Trophoblast cell (in vitro differentiated cells and primary cell): ENCODE data around the gene SERPINA10.

ENCODE experiments used
- DNase-seq, 2 donors: peaks; one replicate each; pipeline ENCODE4 v3.0.0-alpha.2; 2016
- H2AFZ ChIP-seq: 2 replicates; pipeline ENCODE4 v1.6.1; 2013; ENCODE audit warnings: low read length, moderate library complexity, mild to moderate bottlenecking; ENCODE audit not compliant: insufficient read depth, poor library complexity
- H2AK5ac ChIP-seq: 2 replicates; pipeline ENCODE4 v1.6.1; 2013; ENCODE audit warnings: mild to moderate bottlenecking, low read length
- H2BK120ac ChIP-seq: 2 replicates; pipeline ENCODE4 v1.6.1; 2013; ENCODE audit warnings: low read length, mild to moderate bottlenecking, moderate library complexity; ENCODE audit not compliant: insufficient read depth, poor library complexity
- H2BK12ac ChIP-seq: 2 replicates; pipeline ENCODE4 v1.6.1; 2013; ENCODE audit warnings: mild to moderate bottlenecking, low read length, moderate library complexity
- H2BK5ac ChIP-seq: 2 replicates; pipeline ENCODE4 v1.6.1; 2013; ENCODE audit warnings: low read length, low read depth, moderate library complexity, mild to moderate bottlenecking; ENCODE audit not compliant: poor library complexity
- H3K14ac ChIP-seq: 2 replicates; pipeline ENCODE4 v1.6.1; 2013; ENCODE audit warnings: mild to moderate bottlenecking, low read length
- H3K18ac ChIP-seq: 2 replicates; pipeline ENCODE4 v1.6.1; 2013; ENCODE audit warnings: mild to moderate bottlenecking, low read length
- H3K23ac ChIP-seq: 2 replicates; pipeline ENCODE4 v1.6.1; 2013; ENCODE audit warnings: low read length
- H3K27ac ChIP-seq: 2 replicates; pipeline ENCODE4 v1.5.1; 2013; ENCODE audit warnings: low read depth, mild to moderate bottlenecking, inconsistent platforms, low read length, moderate library complexity
- H3K27me3 ChIP-seq: 2 replicates; pipeline ENCODE4 v1.6.1; 2013; ENCODE audit warnings: inconsistent platforms, mild to moderate bottlenecking, low read length, moderate library complexity; ENCODE audit not compliant: insufficient read depth
- H3K36me3 ChIP-seq, 2 experiments: 1 replicate in 1 of 2; 2 replicates in 1 of 2; pipeline ENCODE4 v1.6.1; 2013; ENCODE audit warnings: low read length in 2 of 2, mild to moderate bottlenecking in 2 of 2, moderate library complexity in 1 of 2; ENCODE audit not compliant: insufficient read depth in 2 of 2, control insufficient read depth in 1 of 2
- H3K4ac ChIP-seq: 2 replicates; pipeline ENCODE4 v1.6.1; 2013; ENCODE audit warnings: low read depth, mild to moderate bottlenecking, low read length, moderate library complexity
- H3K4me1 ChIP-seq, 2 experiments: 1 replicate in 1 of 2; 2 replicates in 1 of 2; pipeline ENCODE4 v1.6.1; 2013; ENCODE audit warnings: low read length in 2 of 2, mild to moderate bottlenecking in 2 of 2, moderate library complexity in 1 of 2; ENCODE audit not compliant: insufficient read depth in 2 of 2, control insufficient read depth in 1 of 2
- H3K4me2 ChIP-seq: 2 replicates; pipeline ENCODE4 v1.6.1; 2013; ENCODE audit warnings: inconsistent platforms, mild to moderate bottlenecking, low read length, moderate library complexity
- H3K4me3 ChIP-seq: 2 replicates; pipeline ENCODE4 v1.5.1; 2013; ENCODE audit warnings: mild to moderate bottlenecking, low read depth, low read length, inconsistent platforms
- H3K79me1 ChIP-seq: one replicate; pipeline ENCODE4 v1.6.1; 2013; ENCODE audit warnings: low read length
- H3K79me2 ChIP-seq: 2 replicates; pipeline ENCODE4 v1.6.1; 2013; ENCODE audit warnings: low read length, mild to moderate bottlenecking; ENCODE audit not compliant: control insufficient read depth, insufficient read depth, poor library complexity
- H3K9ac ChIP-seq: 2 replicates; pipeline ENCODE4 v1.6.1; 2013; ENCODE audit warnings: mild to moderate bottlenecking, low read length
- H3K9me3 ChIP-seq: 2 replicates; pipeline ENCODE4 v1.6.1; 2013; ENCODE audit warnings: low read depth, mild to moderate bottlenecking, control low read depth, inconsistent platforms, low read length; ENCODE audit not compliant: insufficient read depth
- H4K12ac ChIP-seq: 2 replicates; pipeline ENCODE4 v1.6.1; 2013; ENCODE audit warnings: low read depth, mild to moderate bottlenecking, low read length, moderate library complexity
- H4K8ac ChIP-seq: 2 replicates; pipeline ENCODE4 v1.6.1; 2013; ENCODE audit warnings: low read depth, mild to moderate bottlenecking, low read length, moderate library complexity
- H4K91ac ChIP-seq: one replicate; pipeline ENCODE4 v1.6.1; 2013; ENCODE audit warnings: low read depth, mild to moderate bottlenecking, low read length, moderate library complexity
- WGBS: extraction: QIAGEN DNeasy Blood & Tissue Kit; methylation state at CpG from one replicate; pipeline ENCODE4 v1.1.7; 2013; ENCODE audit warnings: missing lambda C conversion rate; ENCODE audit not compliant: insufficient read length, insufficient coverage; ENCODE audit errors: extremely low coverage; 5-methylcytosine and 5-hydroxymethylcytosine counted together

The SERPINA10 gene

GRCh38 chr14:94332063-94332583 lies 39.1 kb upstream of the SERPINA10 start:
- no peak overlapping the region for H3K27ac ChIP-seq
- no peaks in the 10 kb centered on the region for H3K4me1 ChIP-seq
- no peaks in the 10 kb centered on the region for H3K79me2 ChIP-seq
- no peaks in the 10 kb centered on the region for H3K9me3 ChIP-seq
- H4K12ac ChIP-seq, result no peak overlapping the region
- no peak overlapping the region for H2BK120ac ChIP-seq
- no peak overlapping the region for H2AFZ ChIP-seq
- no CpG with 5 or more reads among the region's 7 CpGs for WGBS
- no peaks in the 10 kb centered on the region for H3K36me3 ChIP-seq
- H2AK5ac ChIP-seq, result no peak overlapping the region
- no peak overlapping the region for H3K23ac ChIP-seq
- H3K9ac ChIP-seq, result no peak overlapping the region
- H3K4me2 ChIP-seq, result no peak overlapping the region
- no peak overlapping the region for H3K4ac ChIP-seq
- DNase-seq, result no peak
- no peak overlapping the region for H2BK12ac ChIP-seq
- H3K14ac ChIP-seq, result no peak overlapping the region
- H3K4me3 ChIP-seq, result no peak overlapping the region
- H3K18ac ChIP-seq, result no peak overlapping the region
- no peak overlapping the region for H4K91ac ChIP-seq
- no peak overlapping the region for H2BK5ac ChIP-seq
- H3K79me1 ChIP-seq, result no peaks in the 10 kb centered on the region
- H4K8ac ChIP-seq, result no peak overlapping the region
- no peaks in the 10 kb centered on the region for H3K27me3 ChIP-seq

DNA sequence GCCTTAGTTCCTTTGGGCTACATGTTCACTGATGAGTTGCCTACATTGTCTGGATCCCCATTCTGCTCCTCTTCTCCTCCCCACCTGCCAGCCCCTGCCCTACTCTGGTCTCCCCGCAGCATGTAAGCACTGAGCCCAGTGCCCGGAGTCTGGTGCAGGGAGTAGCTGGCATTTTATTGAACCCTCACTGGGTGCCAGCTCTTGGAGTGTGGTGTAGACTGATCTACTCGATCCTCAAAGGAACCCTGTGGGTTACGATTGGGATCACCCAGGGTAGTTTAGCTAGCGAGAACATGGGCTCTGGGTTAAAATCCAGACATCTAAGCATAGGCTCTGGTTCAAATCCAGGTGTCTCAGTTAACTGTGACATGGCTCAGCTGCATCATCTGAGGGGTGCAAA lies 38.4 kb upstream of the SERPINA10 start:
- no peak overlapping the region for H3K23ac ChIP-seq
- H2BK120ac ChIP-seq, result no peak overlapping the region
- no peak overlapping the region for H3K27ac ChIP-seq
- H4K12ac ChIP-seq, result no peak overlapping the region
- no peaks in the 10 kb centered on the region for H3K27me3 ChIP-seq
- no peak overlapping the region for H3K4me2 ChIP-seq
- no peak overlapping the region for H2AK5ac ChIP-seq
- no peaks in the 10 kb centered on the region for H3K79me1 ChIP-seq
- no peak overlapping the region for H2BK12ac ChIP-seq
- H4K91ac ChIP-seq, result no peak overlapping the region
- no peak overlapping the region for H4K8ac ChIP-seq
- no peak overlapping the region for H3K14ac ChIP-seq
- H2BK5ac ChIP-seq, result no peak overlapping the region
- no peaks in the 10 kb centered on the region for H3K4me1 ChIP-seq
- WGBS, result no CpG with 5 or more reads among the region's 5 CpGs
- H3K4ac ChIP-seq, result no peak overlapping the region
- H3K79me2 ChIP-seq, result no peaks in the 10 kb centered on the region
- H2AFZ ChIP-seq, result no peak overlapping the region
- no peak overlapping the region for H3K18ac ChIP-seq
- H3K9me3 ChIP-seq, result no peaks in the 10 kb centered on the region
- H3K4me3 ChIP-seq, result no peak overlapping the region
- DNase-seq, result no peak
- H3K9ac ChIP-seq, result no peak overlapping the region
- no peaks in the 10 kb centered on the region for H3K36me3 ChIP-seq

GRCh38 chr14:94330857-94331256 lies 37.8 kb upstream of the SERPINA10 start:
- Histone ChIP-seq H3K9ac (no peak overlapping the region), H3K79me2 (no peaks in the 10 kb centered on the region), H3K27ac (no peak overlapping the region), H3K18ac (no peak overlapping the region), H3K14ac (no peak overlapping the region), H2AK5ac (no peak overlapping the region), H2AFZ (no peak overlapping the region), H3K4me1 (no peaks in the 10 kb centered on the region), H2BK120ac (no peak overlapping the region), H4K12ac (no peak overlapping the region), H4K8ac (no peak overlapping the region), H3K4me2 (no peak overlapping the region), H3K36me3 (no peaks in the 10 kb centered on the region), H3K4me3 (no peak overlapping the region), H4K91ac (no peak overlapping the region), H3K27me3 (no peaks in the 10 kb centered on the region), H2BK5ac (no peak overlapping the region), H3K23ac (no peak overlapping the region), H2BK12ac (no peak overlapping the region), H3K9me3 (no peaks in the 10 kb centered on the region), H3K4ac (no peak overlapping the region), H3K79me1 (no peaks in the 10 kb centered on the region)
- DNase-seq, result no peak
- no CpG with 5 or more reads among the region's 2 CpGs for WGBS

DNA sequence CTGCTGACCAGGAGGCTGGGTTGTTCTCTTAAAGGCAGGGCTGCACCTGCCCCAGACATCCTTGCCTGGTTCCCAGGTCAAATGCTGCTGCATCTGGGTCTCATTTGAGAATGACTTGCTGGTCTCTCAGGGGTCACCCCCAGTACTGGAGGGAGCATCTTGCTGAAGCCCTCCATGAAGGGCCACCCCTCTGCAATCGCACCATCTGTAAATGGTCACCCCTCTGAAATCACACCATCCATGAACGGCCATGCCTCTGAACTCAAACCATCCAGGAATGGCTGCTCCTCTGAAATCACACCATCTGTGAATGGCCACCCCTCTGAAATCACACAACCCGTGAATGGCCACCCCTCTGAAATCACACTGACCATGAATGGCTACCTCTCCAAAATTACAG lies 37.4 kb upstream of the SERPINA10 start:
- H4K91ac ChIP-seq, result no peak overlapping the region
- H3K9me3 ChIP-seq, result no peaks in the 10 kb centered on the region
- no peaks in the 10 kb centered on the region for H3K79me1 ChIP-seq
- no peaks in the 10 kb centered on the region for H3K27me3 ChIP-seq
- H2BK120ac ChIP-seq, result no peak overlapping the region
- no peak for DNase-seq
- no peak overlapping the region for H3K14ac ChIP-seq
- no peaks in the 10 kb centered on the region for H3K4me1 ChIP-seq
- H2BK12ac ChIP-seq, result no peak overlapping the region
- no peak overlapping the region for H2AK5ac ChIP-seq
- no peak overlapping the region for H3K27ac ChIP-seq
- H4K12ac ChIP-seq, result no peak overlapping the region
- H3K79me2 ChIP-seq, result no peaks in the 10 kb centered on the region
- no CpG with 5 or more reads among the region's 3 CpGs for WGBS
- no peak overlapping the region for H2AFZ ChIP-seq
- H3K9ac ChIP-seq, result no peak overlapping the region
- no peak overlapping the region for H3K4me3 ChIP-seq
- no peaks in the 10 kb centered on the region for H3K36me3 ChIP-seq
- H2BK5ac ChIP-seq, result no peak overlapping the region
- H3K23ac ChIP-seq, result no peak overlapping the region
- no peak overlapping the region for H3K4me2 ChIP-seq
- no peak overlapping the region for H3K18ac ChIP-seq
- H4K8ac ChIP-seq, result no peak overlapping the region
- H3K4ac ChIP-seq, result no peak overlapping the region
